ENCODE measurements around the gene TCP10L. TPM values are rescaled to one million over a fixed set of nuclear protein-coding genes. Genes with fewer than 3 reads are reported as not detected.

Gene TCP10L
- total RNA-seq, 1 donor from 2014 or later = 0.34 TPM

GRCh38 chr21:32574946-32575925, 10.1 kb downstream of the TCP10L start:
- no peaks in the 10 kb centered on the region for H3K79me2 ChIP-seq (ENCODE audit: insufficient read depth, low read length)
- H3K27me3 Mint-ChIP-seq (ENCODE audit: low read depth, unreplicated experiment) = peaks cover 27% of the 10 kb centered on the region
- no peak overlapping the region for H3K27ac Mint-ChIP-seq (ENCODE audit: unreplicated experiment)
- no peaks in the 10 kb centered on the region for H3K36me3 Mint-ChIP-seq (ENCODE audit: low read depth, unreplicated experiment)
- no peak overlapping the region for H2AFZ ChIP-seq (ENCODE audit: low read depth, low read length)
- H3K4me3 Mint-ChIP-seq (ENCODE audit: unreplicated experiment) = no peak overlapping the region
- H3K27me3 ChIP-seq (ENCODE audit: insufficient read depth, low read length) = peaks cover 16% of the 10 kb centered on the region
- H3K36me3 ChIP-seq (ENCODE audit: insufficient read depth, low read length) = no peaks in the 10 kb centered on the region
- no peaks in the 10 kb centered on the region for H4K20me1 ChIP-seq (ENCODE audit: insufficient read depth, low read length)
- H3K27ac ChIP-seq (ENCODE audit: low read depth, low read length) = no peak overlapping the region
- H3K9ac ChIP-seq (ENCODE audit: low read length) = no peak overlapping the region
- TF ChIP-seq, protein P1, sequence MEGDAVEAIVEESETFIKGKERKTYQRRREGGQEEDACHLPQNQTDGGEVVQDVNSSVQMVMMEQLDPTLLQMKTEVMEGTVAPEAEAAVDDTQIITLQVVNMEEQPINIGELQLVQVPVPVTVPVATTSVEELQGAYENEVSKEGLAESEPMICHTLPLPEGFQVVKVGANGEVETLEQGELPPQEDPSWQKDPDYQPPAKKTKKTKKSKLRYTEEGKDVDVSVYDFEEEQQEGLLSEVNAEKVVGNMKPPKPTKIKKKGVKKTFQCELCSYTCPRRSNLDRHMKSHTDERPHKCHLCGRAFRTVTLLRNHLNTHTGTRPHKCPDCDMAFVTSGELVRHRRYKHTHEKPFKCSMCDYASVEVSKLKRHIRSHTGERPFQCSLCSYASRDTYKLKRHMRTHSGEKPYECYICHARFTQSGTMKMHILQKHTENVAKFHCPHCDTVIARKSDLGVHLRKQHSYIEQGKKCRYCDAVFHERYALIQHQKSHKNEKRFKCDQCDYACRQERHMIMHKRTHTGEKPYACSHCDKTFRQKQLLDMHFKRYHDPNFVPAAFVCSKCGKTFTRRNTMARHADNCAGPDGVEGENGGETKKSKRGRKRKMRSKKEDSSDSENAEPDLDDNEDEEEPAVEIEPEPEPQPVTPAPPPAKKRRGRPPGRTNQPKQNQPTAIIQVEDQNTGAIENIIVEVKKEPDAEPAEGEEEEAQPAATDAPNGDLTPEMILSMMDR (IDR thresholded peaks at IDR 0.05; ENCODE audit: insufficient read depth, low read depth, low read length) = no peak
- TF ChIP-seq EZH2 (IDR thresholded peaks at IDR 0.05; ENCODE audit: insufficient read depth, low read length) = no peak
- DNase-seq (ENCODE audit: low read depth) (no peak), FAIRE-seq (no peak)
- no peaks in the 10 kb centered on the region for H3K9me3 Mint-ChIP-seq (ENCODE audit: unreplicated experiment)
- H3K4me1 Mint-ChIP-seq (ENCODE audit: low read depth, unreplicated experiment) = no peaks in the 10 kb centered on the region
- no peaks in the 10 kb centered on the region for H3K9me3 ChIP-seq (ENCODE audit: insufficient read depth, low read depth, low read length)
- no peak overlapping the region for H3K4me3 ChIP-seq (ENCODE audit: insufficient read depth, low read depth, low read length)
- no peak overlapping the region for H3K4me2 ChIP-seq (ENCODE audit: low read length)
- H3K4me1 ChIP-seq (ENCODE audit: insufficient read depth, low read length) = no peaks in the 10 kb centered on the region

- Mint-ChIP-seq H3K27ac (ENCODE audit: unreplicated experiment) (no peak overlapping the region), H3K4me1 (ENCODE audit: low read depth, unreplicated experiment) (peaks cover 2% of the 10 kb centered on the region), H3K9me3 (ENCODE audit: unreplicated experiment) (no peaks in the 10 kb centered on the region), H3K27me3 (ENCODE audit: low read depth, unreplicated experiment) (peaks cover 14% of the 10 kb centered on the region), H3K4me3 (ENCODE audit: unreplicated experiment) (no peak overlapping the region), H3K36me3 (ENCODE audit: low read depth, unreplicated experiment) (no peaks in the 10 kb centered on the region)
- Histone ChIP-seq H3K79me2 (ENCODE audit: insufficient read depth, low read length) (no peaks in the 10 kb centered on the region), H3K4me3 (ENCODE audit: insufficient read depth, low read depth, low read length) (no peak overlapping the region), H3K9ac (ENCODE audit: low read length) (no peak overlapping the region), H3K4me1 (ENCODE audit: insufficient read depth, low read length) (peaks cover 5% of the 10 kb centered on the region), H3K27ac (ENCODE audit: low read depth, low read length) (no peak overlapping the region), H3K9me3 (ENCODE audit: insufficient read depth, low read depth, low read length) (no peaks in the 10 kb centered on the region), H3K4me2 (ENCODE audit: low read length) (no peak overlapping the region), H3K27me3 (ENCODE audit: insufficient read depth, low read length) (no peaks in the 10 kb centered on the region), H3K36me3 (ENCODE audit: insufficient read depth, low read length) (no peaks in the 10 kb centered on the region), H4K20me1 (ENCODE audit: insufficient read depth, low read length) (no peaks in the 10 kb centered on the region), H2AFZ (ENCODE audit: low read depth, low read length) (no peak overlapping the region)
- no peak for FAIRE-seq
- no peak for DNase-seq (ENCODE audit: low read depth)
- TF ChIP-seq, protein P1 (IDR thresholded peaks at IDR 0.05; ENCODE audit: insufficient read depth, low read depth, low read length) = no peak
- no peak for TF ChIP-seq EZH2 (IDR thresholded peaks at IDR 0.05; ENCODE audit: insufficient read depth, low read length)
These were observed 12.5 kb downstream of the TCP10L start for GRCh38 chr21:32572574-32573420.
